A172 (cell line): ENCODE results near the gene AKIRIN2. TPM values are rescaled to one million over a fixed set of nuclear protein-coding genes. Genes with fewer than 3 reads are reported as not detected.
"Not testable (repeated sequence)": the region's sequence is repeated elsewhere in the genome, so short reads cannot be mapped to it uniquely, and the experiment has no call there.

Source experiments
- DNase-seq: peaks from one replicate; pipeline ENCODE4 v3.0.0-alpha.2; 2015; ENCODE audit warnings: low spot score
- total RNA-seq: library from RNA; depleted of rRNA; stranded (reverse); fragments of >200 nt; shearing (Covaris generic); gene quantifications from 2 replicates; pipeline ENCODE4 v1.2.3, GENCODE V29; 2014

AKIRIN2 gene
- total RNA-seq, 1 experiment from 2014 or later, result 16.7 TPM

DNA sequence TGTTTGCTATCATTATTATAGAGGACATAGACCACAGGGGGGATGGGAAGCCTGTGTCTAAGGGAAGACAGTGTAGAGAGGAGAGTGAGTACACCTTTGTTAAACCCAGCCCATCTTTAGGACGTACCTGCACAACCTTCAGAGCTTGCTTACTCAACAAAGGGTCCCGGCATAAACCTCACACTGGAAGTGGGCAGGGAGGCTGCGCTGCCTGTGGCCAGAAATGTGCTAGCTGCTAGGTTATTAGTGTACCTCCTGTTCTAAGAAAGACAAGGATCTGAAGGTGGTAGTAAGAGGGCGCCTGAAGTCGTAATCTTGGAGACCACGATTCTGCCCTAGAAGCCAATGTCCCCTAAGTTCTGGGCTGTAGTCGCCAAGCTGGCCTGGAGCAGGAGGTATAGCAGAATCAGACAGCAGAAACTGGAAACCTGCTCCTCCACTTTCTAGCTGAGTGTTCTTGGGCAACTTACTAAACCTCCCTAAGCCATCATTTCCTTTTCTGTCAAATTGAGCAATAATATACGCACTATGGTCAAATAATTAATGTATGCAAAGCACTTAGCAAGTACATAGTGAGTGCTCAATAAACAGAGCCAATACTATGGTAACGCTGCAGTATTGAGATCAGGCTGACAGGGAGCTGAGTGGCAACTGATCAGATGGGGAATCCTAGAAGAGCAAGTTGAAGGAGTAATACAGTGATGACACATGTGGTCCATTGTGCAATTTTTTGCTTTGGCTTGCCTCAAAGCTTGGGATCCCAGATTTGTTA lies 16.8 kb upstream of the AKIRIN2 start:
- DNase-seq, result no peak

DNA sequence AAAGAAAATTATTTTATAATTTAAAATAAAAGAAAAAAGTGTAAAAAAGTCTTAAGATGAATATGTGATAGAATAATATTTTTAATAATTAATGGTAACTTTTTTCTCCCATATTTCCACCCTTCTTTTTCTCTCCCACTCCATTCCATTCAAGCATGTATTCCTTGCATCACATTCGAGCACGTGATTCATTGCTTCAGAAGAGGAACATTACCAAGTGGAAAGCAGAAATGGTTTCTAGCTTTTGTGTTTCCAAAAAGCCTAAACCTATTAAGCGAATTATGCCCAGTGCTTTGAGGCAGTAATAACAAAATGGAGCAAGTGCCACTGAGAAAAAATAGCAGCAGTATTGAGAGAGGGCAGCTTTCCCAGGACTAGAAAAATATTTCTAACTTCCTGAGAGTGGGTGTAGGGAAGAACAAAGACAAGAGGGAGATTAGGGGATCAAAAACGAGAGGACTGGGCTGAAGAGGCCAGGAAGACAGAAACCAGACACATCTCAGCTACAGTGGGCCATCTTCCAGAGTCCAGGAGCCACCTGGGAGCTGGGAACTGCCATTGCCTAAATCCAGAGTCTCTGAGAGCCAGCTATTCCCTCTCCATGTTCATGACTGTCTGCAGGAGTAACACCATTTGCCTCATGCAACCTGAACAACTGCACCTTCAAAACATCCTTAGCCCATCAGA lies 15.0 kb upstream of the AKIRIN2 start:
- DNase-seq, result no peak

DNA sequence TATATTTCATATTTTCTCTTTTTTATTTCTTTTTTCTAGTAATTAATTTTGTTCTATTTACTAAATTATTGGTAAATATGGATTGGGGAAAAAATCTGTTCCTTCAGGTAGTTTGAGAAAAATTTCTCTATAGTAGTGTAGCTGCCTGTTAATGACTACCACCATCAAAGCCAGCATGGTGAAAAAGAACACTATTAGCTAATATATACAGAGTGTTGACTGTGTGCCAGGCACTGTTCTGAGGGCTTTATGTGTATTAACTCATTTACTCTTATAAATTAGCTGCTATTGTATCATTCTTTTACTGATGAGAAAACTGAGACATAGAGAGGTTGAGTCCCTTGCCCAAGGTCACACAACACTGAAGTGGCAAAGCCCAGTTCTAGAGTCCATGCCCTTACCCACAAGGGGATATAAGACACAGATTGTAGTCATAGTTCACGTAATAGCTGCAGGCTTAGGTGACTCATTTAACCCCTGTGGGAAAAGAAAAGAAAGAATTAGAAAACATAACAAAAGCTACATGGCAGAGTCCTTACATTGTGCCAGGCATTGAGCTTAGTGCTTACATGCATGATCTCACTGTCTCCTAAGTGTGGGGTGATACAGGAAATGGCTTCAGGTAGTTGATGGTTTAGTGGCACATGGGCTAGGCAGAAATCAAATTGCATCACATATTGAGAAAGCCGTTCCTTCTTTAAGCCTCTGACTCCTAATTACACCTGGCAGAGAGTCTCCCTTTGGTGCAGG lies 12.2 kb upstream of the AKIRIN2 start:
- DNase-seq, result peak; percentile 63

DNA sequence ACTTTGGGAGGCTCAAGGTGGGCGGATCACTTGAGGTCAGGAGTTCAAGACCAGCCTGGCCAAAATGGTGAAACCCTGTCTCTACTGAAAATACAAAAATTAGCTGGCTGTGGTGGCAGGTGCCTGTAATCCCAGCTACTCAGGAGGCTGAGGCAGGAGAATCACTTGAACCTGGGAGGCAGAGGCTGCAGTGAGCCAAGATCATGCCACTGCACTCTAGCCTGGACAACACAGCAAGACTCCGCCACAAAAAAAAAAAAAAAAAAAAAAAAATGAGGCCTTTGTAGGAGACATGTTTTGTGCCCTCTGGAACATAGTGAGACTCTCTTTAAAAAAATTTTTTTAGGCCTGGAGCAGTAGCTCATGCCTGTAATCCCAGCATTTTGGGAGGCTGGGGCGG lies 10.7 kb upstream of the AKIRIN2 start:
- DNase-seq, result not testable (repeated sequence)

DNA sequence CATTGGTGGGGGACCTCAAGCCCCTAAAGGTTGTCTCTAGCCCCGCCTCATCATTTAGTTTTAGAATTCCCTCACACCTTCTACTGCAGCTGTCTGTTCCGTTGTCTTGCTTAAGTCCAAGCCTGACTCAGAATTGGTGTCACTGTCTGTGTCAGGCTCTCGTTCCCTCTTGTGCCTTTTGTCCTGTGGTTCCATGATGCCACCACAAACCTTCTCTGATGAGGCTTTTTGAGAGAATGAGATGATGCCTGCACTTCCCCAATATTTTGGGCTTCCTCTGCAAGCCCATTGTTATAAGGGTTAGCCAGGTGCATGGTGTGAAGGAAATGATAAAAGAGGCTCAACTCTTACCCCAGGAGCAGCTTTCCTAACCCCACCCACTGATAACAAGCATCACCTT lies 8.1 kb upstream of the AKIRIN2 start:
- no peak for DNase-seq

DNA sequence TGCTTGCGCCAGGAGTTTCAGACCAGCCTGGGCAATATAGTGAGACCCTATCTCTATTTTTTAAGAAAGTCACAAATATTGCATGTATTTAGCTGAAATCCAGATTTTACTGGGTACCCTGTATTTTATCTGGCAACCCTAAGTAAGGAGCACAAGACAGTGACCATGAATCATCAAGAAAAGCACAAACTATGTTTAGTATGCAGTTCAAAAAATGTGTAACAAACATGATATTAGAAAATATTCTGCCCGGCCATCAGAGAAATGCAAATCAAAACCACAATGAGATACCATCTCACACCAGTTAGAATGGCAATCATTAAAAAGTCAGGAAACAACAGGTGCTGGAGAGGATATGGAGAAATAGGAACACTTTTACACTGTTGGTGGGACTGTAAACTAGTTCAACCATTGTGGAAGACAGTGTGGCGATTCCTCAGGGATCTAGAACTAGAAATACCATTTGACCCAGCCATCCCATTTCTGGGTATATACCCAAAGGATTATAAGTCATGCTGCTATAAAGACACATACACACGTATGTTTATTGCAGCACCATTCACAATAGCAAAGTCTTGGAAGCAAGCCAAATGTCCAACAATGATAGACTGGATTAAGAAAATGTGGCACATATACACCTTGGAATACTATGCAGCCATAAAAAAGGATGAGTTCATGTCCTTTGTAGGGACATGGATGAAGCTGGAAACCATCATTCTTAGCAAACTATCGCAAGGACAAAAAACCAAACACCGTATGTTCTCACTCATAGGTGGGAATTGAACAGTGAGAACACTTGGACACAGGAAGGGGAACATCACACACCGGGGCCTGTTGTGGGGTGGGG lies 6.8 kb upstream of the AKIRIN2 start:
- DNase-seq, result not testable (repeated sequence)

DNA sequence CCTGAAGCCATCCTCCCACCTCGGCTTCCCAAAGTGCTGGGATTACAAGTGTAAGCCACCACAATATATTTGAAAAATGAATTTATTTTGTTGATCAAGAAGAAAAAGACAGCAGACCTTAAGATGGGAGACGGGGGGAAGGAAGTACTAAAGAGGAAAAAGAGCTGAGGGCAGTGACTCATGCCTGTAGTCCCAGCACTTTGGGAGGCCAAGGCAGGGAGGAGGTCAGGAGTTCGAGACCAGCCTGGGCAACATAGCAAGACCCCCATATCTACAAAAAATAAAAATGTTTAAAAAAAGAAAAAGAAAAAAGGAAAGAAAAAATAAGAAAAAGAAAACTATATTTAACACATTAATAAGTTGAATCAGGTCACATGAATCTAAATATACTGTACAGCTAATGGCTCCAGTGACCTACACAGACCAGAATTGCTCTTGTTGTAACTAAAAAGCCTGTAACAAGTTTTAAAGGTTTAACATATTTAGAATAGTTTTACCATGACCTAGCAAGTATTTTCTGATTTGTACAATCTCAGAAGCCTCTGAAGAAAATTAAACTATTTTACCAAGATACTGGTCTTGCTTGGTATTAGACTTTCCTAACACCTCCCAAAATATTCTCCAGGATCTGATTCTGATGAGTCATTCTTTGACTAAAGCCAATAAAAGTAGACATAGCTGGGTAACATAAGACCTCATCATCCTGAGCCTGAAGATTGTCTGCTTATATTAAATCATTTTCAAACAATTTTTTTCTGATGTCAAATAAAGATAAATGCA lies 4.3 kb upstream of the AKIRIN2 start:
- peak; percentile 54 for DNase-seq

DNA sequence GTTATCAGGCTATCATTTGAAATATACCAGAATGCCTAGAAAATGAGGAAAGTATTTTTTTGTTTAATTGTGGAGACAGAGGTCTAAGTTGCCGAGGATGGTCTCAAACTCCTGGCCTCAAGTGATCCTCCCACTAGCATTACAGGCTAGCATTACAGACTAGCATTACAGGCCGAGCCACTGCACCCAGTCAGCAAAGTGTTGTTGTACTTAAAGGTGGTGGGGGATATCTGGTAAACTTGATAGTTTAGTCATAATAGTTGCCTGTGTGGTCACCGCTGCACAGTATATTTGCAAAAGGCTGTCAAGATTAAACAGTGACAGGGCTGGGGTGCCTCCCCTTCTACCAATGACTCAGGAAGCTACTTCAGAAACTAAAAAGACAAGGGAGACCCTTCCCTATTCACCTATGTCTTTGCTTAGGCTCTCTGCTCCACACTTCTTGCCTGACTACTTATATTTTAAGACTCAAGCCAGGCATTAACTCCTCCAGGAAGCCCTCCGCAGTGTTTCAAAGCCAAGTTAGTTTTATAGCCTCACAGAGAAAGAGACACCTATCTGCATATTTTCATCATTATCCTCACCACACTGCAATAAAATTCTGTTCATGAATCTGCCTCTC lies 3.1 kb upstream of the AKIRIN2 start:
- peak; percentile 54 for DNase-seq

DNA sequence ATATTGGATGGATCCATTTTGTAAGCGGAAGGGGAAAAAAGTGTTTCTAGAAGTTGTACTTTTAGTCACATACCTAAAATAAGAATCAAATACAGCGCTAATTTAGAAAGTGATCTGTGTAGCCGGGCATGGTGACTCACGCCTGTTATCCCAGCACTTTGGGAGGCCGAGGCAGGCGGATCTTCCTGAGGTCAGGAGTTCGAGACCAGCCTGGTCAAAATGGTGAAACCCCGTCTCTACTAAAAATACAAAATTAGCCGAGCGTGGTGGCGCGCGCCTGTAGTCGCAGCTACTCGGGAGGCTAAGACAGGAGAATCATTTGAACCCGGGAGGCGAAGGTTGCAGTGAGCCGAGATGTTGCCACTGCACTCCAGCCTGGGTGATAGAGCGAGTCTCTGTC lies 1.0 kb upstream of the AKIRIN2 start:
- DNase-seq, result not testable (repeated sequence)

DNA sequence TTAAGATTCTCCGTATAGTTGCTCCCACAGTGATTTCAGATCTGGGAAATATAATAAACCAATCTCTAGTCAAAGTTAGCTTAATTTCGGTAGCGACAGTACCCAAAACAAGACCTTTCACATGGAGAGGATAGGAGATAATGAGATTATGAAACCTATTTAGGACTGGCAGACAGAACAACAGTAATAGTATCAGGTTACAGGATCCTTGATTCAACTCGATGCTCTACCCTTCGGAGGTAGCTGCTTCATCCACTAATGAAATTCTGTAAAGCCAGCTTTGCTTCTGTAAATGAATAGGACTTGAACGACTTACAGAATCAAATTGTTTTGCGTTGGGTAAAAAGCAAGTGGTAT lies 534 bp upstream of the AKIRIN2 start:
- peak; percentile 49 for DNase-seq

DNA sequence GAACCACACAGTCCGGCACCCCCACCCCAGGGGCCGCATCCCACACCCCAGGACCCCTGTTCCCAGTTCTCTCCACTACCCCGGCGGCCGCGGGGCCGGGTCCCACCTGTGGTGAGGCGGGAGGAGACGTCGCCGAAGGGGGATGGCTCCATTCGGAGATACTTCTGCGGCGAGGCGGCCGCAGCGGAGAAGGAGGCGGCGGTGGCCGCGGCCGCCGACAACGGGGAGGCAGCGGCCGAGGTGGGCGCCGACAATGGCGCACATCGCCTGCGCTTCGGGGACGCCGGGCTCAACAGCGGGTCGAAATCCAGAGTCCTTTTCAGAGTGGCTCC lies 723 bp downstream of the AKIRIN2 start:
- DNase-seq, result no peak

DNA sequence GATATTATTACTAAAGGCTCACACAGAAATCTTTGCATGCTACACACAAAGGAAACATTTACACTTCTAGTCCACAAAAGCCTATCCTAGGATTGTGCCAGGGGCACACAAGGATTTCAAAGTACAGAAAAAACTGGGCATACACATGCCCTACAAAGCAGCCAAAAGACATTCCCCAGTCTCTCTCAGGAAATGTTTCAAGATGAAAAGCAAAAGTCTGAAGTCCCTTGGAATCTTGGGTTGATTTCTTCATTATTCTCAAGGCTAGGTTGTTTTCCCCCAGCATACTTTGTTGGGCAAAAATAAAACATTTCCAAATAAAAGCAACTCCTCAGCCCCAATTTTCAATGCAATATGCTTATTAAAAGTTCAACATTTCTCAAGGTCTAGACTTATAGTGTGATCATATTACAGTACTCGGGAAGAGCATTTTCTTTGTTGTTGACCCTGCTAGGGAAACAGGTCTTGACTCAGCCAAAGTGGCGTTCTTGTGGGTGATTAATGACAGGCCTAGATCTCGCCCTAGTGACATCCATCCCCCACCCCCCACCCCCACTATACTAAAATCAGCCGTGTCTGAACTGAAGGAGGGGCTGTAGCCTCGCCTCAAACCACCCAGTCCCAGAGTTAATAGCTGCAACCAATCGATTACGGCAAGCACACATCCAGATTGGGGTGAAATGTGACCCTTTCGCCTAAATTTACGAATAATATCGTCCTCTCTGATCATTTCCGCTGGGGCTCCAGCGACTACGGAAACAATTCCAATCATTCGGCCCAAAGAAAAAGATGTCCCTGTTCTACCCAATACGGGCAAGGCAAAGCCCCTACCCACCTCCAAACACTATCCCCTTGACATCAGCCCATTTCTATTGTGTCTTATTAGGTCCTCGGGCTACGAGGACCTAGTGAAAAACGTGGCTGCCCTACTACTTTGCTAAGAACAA lies 1.4 kb downstream of the AKIRIN2 start:
- peak; percentile 55 for DNase-seq

DNA sequence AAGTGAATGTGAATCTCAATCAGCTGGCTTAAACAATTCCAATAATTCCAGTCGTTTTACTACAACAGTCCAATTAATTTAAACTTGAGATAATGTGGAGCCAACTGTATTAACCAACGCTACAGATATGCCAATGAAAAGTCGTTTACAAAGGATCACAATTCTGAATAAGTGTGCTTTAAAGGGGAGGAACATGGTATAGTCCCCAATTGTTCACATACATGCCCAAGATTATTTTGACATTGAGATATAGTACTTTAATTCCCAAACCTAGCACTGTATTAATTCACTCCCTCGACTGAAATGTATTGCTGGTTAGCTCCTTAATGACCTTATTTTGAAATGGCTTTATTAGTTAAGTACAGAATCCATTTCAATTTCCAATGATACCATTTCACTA lies 2.5 kb downstream of the AKIRIN2 start:
- no peak for DNase-seq

DNA sequence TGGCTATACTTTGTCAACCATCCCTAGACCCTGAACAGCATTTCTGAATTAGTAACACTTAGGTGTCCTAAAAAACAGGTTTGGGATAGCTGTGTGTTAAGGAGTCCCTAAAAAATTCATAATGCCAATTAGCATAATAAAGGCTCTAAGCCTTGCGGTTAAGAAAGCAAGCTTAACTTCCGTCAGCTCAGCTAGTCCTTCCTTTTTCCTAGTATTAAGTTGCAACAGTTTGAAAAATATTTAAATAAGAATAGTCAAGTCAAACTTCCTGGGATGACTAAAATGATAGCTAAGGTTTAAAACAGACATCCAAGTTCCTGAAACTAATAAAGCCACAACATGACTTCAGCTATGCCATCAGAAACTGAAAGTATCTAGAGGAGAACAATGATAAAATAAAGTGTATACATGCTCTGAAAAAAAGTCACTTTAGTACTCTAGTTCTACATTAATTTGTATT lies 3.5 kb downstream of the AKIRIN2 start:
- DNase-seq, result no peak

DNA sequence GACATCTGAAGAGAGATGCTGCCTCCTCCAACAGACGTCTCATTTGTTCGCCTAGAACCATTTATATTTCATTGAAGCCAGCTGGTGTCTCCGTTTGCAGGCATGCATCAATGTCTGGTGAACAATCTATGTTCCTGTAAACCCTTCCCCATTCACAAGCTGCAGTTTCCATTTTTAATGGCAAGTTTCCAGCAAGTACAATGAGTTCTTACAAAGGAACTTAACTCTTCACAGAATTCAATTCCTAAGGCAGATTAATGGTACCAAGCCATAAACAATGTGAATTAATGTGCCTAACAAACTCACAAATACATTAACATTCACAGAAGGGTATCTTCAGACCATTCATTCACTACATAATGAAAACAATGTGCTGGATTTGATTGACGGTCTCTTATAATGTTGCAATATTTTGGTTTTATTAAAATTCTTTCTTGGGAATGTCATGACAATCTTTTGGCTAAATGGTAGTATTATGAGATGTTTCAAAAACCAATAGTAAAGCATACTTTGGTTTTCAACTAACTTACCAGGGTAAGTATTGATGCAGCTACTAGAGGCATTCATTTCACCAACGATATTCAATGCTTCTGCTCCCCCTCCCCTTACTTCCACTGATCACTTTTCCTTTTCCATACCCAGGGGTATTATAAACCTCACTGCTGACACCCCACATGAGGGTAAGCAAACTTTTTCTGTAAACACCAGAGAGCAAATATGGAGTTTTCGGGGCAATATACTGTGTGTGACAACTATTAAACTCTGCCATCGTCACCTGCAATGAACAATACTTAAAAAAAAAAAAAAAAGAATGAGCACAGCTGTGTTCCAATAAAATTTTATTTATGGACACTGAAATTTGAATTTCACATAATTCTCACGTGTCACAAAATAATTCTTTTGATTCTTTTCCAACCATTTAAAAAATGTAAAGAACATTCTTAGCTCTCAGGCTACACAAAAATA lies 4.2 kb downstream of the AKIRIN2 start:
- no peak for DNase-seq

DNA sequence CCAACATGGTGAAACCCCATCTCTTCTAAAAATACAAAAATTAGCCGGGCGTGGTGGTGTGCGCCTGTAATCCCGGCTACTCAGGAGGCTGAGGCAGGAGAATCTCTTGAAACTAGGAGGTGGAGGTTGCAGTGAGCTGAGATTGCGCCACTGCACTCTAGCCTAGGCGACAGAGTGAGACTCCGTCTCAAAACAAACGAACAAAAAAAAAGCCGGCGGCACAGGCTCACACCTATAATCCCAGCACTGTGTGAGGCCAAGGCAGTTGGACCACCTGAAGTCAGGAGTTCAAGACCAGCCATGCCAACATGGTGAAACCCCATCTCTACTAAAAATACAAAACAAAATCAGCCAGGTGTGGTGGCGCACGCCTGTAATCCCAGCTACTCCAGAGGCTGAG lies 5.2 kb downstream of the AKIRIN2 start:
- DNase-seq, result not testable (repeated sequence)

DNA sequence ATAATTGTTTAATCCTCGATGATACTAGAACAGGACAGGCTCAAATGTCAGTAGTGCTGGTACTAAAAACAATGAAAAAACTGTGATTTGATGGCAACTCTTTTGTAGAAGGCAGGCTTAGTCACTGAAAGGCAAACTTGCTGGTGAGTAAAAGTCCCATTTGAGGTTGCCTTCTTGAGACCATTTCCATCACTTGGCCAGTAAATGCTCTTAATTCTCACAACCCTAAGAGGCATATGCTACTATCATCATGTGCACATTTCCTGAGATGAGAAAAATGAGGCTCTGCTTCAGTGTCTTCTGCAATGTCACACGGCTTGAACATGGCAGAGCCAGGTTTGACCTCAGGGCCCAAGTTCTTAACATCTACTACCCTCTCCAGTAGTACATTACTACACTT lies 9.9 kb downstream of the AKIRIN2 start:
- DNase-seq, result no peak

DNA sequence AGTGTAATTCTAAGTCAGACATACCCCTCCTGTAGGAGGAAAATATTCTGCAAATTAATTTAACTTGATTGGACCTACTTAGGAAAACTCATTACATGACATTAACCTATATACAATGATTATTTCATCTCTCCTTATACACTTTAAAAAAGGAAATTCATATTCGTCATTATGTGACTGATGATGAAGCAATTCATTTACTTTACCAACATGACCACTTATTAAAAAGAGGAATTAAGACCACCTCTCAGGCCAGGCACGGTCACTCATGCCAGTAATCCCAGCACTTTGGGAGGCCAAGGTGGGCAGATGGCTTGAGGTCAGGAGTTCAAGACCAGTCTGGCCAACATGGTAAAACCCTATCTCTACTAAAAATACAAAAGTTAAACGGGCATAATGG lies 11.6 kb downstream of the AKIRIN2 start:
- no peak for DNase-seq
